HL-60 (cell line): ENCODE measurements around the gene PLEKHJ1.

Source experiments
- DNase-seq, 2 experiments: peaks; one replicate each; pipeline ENCODE4 v3.0.0-alpha.2; 2010 to 2020; ENCODE audit warnings: low read depth in 1 of 2, low spot score in 1 of 2
- H3K27ac ChIP-seq: fragments of 250-450 bp; sonication (Bioruptor Pico); replicated peaks from 2 replicates; pipeline ENCODE4 v1.5.1; 2020; ENCODE audit warnings: mild to moderate bottlenecking, moderate library complexity
- H3K27me3 ChIP-seq: fragments of 250-450 bp; sonication (Bioruptor Pico); 2 replicates; pipeline ENCODE4 v1.5.1; 2021; ENCODE audit warnings: mild to moderate bottlenecking, moderate library complexity; ENCODE audit not compliant: insufficient read depth, poor library complexity, severe bottlenecking
- H3K4me3 ChIP-seq: replicated peaks from 2 replicates; pipeline ENCODE4 v1.5.1; 2011; ENCODE audit warnings: mild to moderate bottlenecking, control low read depth, low read length; ENCODE audit not compliant: insufficient read depth
- CTCF ChIP-seq: IDR thresholded peaks from one replicate; pipeline ENCODE4 v1.5.1; 2011; ENCODE audit warnings: low read length, control low read depth, inconsistent platforms; ENCODE audit not compliant: insufficient read depth
- GABPA ChIP-seq: IDR thresholded peaks from 2 replicates; pipeline ENCODE4 v1.6.1; 2012; ENCODE audit warnings: low read depth
- POLR2AphosphoS5 ChIP-seq: IDR thresholded peaks from 2 replicates; pipeline ENCODE4 v1.6.1; 2012; ENCODE audit warnings: low read depth
- REST ChIP-seq: IDR thresholded peaks from 2 replicates; pipeline ENCODE4 v1.6.1; 2012; ENCODE audit warnings: low read depth; ENCODE audit not compliant: insufficient replicate concordance
- SPI1 ChIP-seq: IDR thresholded peaks from 2 replicates; pipeline ENCODE4 v1.6.1; 2012; ENCODE audit warnings: low read depth, mild to moderate bottlenecking, borderline replicate concordance

Gene PLEKHJ1

GRCh38 chr19:2210987-2211740, 25.0 kb downstream of the PLEKHJ1 start:
- Histone ChIP-seq H3K4me3 (no peak overlapping the region), H3K27ac (no peak overlapping the region), H3K27me3 (no peaks in the 10 kb centered on the region)
- DNase-seq: no peak
- TF ChIP-seq CTCF: no peak
- no peak for TF ChIP-seq GABPA
- no peak for TF ChIP-seq POLR2AphosphoS5
- no peak for TF ChIP-seq REST
- no peak for TF ChIP-seq SPI1

GRCh38 chr19:2210206-2210605, 25.9 kb downstream of the PLEKHJ1 start:
- Histone ChIP-seq H3K4me3 (no peak overlapping the region), H3K27ac (no peak overlapping the region), H3K27me3 (no peaks in the 10 kb centered on the region)
- TF ChIP-seq GABPA: no peak
- no peak for TF ChIP-seq POLR2AphosphoS5
- TF ChIP-seq SPI1: no peak
- TF ChIP-seq CTCF: no peak
- no peak for TF ChIP-seq REST
- no peak for DNase-seq

- TF ChIP-seq CTCF: no peak
- TF ChIP-seq SPI1: no peak
- TF ChIP-seq REST: no peak
- no peak for TF ChIP-seq GABPA
- DNase-seq: no peak
- Histone ChIP-seq H3K27me3 (no peaks in the 10 kb centered on the region), H3K4me3 (no peak overlapping the region), H3K27ac (no peak overlapping the region)
Measured at GRCh38 chr19:2209408-2209807, 26.7 kb downstream of the PLEKHJ1 start.
